Neutrophil (primary cell): ENCODE data around the gene CEP250.
A peak's percentile ranks its signal among the peaks of the same experiment; 100 is the strongest.

Source experiments
- H3K27ac ChIP-seq: fragments of 200-600 bp; sonication (generic); 2 replicates; pipeline ENCODE4 v1.5.1; 2016; ENCODE audit warnings: mild to moderate bottlenecking, moderate library complexity
- H3K27me3 ChIP-seq: fragments of 200-600 bp; sonication (generic); 2 replicates; pipeline ENCODE4 v1.6.0; 2016; ENCODE audit warnings: mild to moderate bottlenecking
- H3K36me3 ChIP-seq: fragments of 200-600 bp; sonication (generic); 2 replicates; pipeline ENCODE4 v1.5.1; 2017
- H3K4me1 ChIP-seq, 2 experiments: fragments of 200-600 bp in 1 of 2; sonication (generic) in 1 of 2; 1 replicate in 1 of 2; 2 replicates in 1 of 2; pipeline versions ENCODE4 v1.5.1 to v1.6.1; 2013 to 2016; ENCODE audit warnings: low read depth in 1 of 2, low read length in 1 of 2, mild to moderate bottlenecking in 1 of 2, moderate library complexity in 1 of 2; ENCODE audit not compliant: control insufficient read depth in 1 of 2, insufficient read depth in 1 of 2
- H3K4me3 ChIP-seq, 2 experiments: fragments of 200-600 bp in 1 of 2; sonication (generic) in 1 of 2; 1 replicate in 1 of 2; 2 replicates in 1 of 2; pipeline ENCODE4 v1.5.1; 2013 to 2016; ENCODE audit warnings: low read depth in 1 of 2, low read length in 1 of 2, mild to moderate bottlenecking in 1 of 2, moderate library complexity in 1 of 2
- H3K9me3 ChIP-seq: fragments of 200-600 bp; sonication (generic); 2 replicates; pipeline ENCODE4 v1.5.1; 2016
- TF ChIP-seq, protein P1 (sequence below): fragments of 200-600 bp; sonication (generic); IDR thresholded peaks from 2 replicates; pipeline ENCODE4 v1.5.1; 2016; ENCODE audit warnings: antibody characterized with exemption

CEP250 gene

DNA sequence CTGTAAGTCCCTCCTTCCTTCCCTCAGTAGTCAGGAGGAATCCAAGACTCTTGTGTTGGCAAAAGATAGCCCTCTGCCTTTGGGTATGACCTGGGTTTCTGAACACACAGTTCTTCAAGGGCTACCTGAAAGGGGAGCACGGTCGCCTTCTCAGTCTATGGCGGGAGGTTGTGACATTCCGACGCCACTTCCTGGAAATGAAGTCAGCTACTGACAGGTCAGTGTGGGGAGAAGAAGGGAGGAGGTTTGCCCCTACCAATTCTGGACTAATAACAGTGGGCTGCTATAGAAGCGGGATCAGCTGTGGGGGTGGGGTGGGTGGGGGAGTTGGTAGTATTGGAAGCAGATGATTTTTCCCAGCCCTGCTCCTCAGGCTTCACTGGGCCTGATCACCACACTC is 11.5 kb downstream of the CEP250 start:
- Histone ChIP-seq H3K4me3 (no peak overlapping the region), H3K27ac (peak overlapping the region; percentile 29), H3K4me1 (peaks cover 3 to 9% of the 10 kb centered on the region in 2 experiments), H3K27me3 (no peaks in the 10 kb centered on the region), H3K9me3 (no peaks in the 10 kb centered on the region), H3K36me3 (peaks cover 15% of the 10 kb centered on the region)
- TF ChIP-seq, protein P1, sequence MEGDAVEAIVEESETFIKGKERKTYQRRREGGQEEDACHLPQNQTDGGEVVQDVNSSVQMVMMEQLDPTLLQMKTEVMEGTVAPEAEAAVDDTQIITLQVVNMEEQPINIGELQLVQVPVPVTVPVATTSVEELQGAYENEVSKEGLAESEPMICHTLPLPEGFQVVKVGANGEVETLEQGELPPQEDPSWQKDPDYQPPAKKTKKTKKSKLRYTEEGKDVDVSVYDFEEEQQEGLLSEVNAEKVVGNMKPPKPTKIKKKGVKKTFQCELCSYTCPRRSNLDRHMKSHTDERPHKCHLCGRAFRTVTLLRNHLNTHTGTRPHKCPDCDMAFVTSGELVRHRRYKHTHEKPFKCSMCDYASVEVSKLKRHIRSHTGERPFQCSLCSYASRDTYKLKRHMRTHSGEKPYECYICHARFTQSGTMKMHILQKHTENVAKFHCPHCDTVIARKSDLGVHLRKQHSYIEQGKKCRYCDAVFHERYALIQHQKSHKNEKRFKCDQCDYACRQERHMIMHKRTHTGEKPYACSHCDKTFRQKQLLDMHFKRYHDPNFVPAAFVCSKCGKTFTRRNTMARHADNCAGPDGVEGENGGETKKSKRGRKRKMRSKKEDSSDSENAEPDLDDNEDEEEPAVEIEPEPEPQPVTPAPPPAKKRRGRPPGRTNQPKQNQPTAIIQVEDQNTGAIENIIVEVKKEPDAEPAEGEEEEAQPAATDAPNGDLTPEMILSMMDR: no peak

DNA sequence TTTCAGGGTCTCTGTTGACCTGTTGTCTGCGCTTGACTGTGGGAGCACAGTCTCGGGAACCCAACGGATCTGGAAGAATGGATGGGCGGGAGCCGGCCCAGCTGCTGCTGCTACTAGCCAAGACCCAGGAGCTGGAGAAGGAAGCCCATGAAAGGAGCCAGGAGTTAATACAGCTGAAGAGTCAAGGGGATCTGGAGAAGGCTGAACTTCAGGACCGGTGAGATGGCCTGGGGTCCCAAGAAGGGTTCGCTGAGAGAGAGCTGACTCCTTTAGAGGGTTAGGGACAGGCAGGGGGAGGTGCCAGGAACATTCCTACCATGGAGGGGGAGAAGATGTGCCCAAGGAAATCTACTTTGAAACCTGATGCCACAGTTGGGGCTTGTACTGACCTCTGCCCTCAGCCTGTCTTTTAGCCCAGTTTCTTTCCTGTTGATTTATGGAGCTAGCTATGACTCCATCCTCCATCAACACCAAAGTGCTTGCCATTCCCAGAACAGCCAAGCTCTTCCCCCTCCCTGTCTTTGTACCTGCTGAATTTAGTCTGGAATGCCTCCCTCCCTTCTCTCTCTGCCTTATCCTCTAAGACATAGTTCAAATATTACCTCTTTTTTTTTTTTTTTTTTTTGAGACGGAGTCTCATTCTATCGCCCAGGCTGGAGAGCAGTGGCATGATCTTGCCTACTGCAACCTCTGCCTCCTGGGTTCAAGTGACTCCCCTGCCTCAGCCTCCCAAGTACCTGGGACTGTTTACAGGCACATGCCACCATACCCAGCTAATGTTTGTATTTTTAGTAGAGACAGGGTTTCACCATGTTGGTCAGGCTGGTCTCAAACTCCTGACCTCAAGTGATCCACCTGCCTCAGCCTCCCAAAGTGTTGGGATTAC is 12.2 kb downstream of the CEP250 start:
- Histone ChIP-seq H3K27ac (no peak overlapping the region), H3K4me1 (peaks cover 3 to 9% of the 10 kb centered on the region in 2 experiments), H3K4me3 (no peak overlapping the region), H3K9me3 (no peaks in the 10 kb centered on the region), H3K36me3 (peaks cover 13% of the 10 kb centered on the region), H3K27me3 (no peaks in the 10 kb centered on the region)
- TF ChIP-seq, protein P1: no peak

DNA sequence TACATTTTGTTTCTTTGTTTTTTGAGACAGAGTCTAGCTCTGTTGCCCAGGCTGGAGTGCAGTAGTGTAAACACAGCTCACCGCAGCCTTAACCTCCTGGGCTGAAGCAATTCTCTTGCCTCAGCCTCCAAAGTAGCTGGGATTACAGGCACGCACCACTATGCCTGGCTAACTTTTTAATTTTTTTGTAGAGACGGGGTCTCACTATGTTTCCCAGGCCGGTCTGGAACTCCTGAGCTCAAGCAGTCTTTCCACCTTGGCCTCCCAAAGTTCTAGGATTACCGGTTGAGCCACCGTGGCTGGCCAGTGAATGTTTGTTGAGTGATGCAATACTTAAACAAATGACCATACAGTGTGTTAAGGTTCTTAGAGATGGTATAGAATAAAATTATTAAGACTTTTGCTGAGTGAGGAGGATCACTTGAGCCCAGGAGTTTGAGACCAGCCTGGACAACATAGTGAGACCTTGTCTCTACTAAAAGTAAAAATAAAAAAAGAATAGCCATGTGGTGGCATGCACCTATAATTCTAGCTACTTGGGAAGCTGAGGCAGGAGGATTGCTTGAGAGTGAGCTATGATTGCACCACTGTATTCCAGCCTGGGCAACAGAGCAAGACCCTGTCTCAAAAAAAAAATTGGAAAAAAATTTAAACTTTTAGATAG is 13.4 kb downstream of the CEP250 start:
- Histone ChIP-seq H3K4me1 (peaks cover 3 to 9% of the 10 kb centered on the region in 2 experiments), H3K36me3 (peaks cover 25% of the 10 kb centered on the region)

GRCh38 chr20:35472209-35472608 is 16.8 kb downstream of the CEP250 start:
- H3K36me3 ChIP-seq: peaks cover 59% of the 10 kb centered on the region
- TF ChIP-seq, protein P1: no peak
- H3K4me1 ChIP-seq: no peaks in the 10 kb centered on the region
- H3K4me3 ChIP-seq: no peak overlapping the region
- H3K9me3 ChIP-seq: no peaks in the 10 kb centered on the region
- no peak overlapping the region for H3K27ac ChIP-seq
- no peaks in the 10 kb centered on the region for H3K27me3 ChIP-seq

More for the DNA sequence above, 13.4 kb downstream of the CEP250 start:
- no peak overlapping the region for H3K4me3 ChIP-seq
- H3K9me3 ChIP-seq: no peaks in the 10 kb centered on the region
- no peaks in the 10 kb centered on the region for H3K27me3 ChIP-seq
- TF ChIP-seq, protein P1: no peak
- no peak overlapping the region for H3K27ac ChIP-seq

GRCh38 chr20:35473684-35474083 is 18.3 kb downstream of the CEP250 start:
- Histone ChIP-seq H3K27me3 (no peaks in the 10 kb centered on the region), H3K9me3 (no peaks in the 10 kb centered on the region), H3K4me1 (no peaks in the 10 kb centered on the region), H3K27ac (no peak overlapping the region), H3K4me3 (no peak overlapping the region), H3K36me3 (peaks cover 74% of the 10 kb centered on the region)
- TF ChIP-seq, protein P1: no peak
